GM12873 (cell line): ENCODE results near the gene MIB1.

Source experiments
- CTCF ChIP-seq: IDR thresholded peaks from 2 replicates; pipeline ENCODE4 v1.5.1; 2012; ENCODE audit warnings: low read depth, mild to moderate bottlenecking, moderate library complexity, low read length, control low read depth; ENCODE audit not compliant: insufficient read depth; ENCODE audit errors: missing control alignments

MIB1 gene

GRCh38 chr18:21740538-21741311, at the start of gene MIB1:
MIB1 (plus strand) TSS chr18:21740792; CDS start chr18:21741584, 792 bp downstream.
- no peak for TF ChIP-seq CTCF

DNA sequence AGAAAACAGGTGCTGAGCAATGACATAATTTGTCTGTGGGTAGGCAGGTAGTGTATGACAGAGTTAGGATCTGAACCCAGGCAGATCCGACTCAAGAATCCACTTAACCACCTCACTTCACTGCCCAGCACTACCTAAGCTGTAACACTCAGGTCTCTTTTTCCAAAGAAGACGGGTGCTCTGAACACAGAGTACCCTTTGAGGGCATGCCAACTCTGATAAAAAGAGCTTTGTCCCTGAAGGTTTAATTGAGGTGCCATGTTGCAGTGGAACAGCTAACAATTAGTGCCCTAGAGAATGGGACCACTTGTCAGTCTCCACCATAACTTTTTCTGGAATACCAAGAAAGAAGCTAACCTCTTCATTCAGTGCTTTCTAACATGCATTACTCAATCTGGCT, 47.3 kb upstream of the MIB1 start:
- TF ChIP-seq CTCF, result no peak

- no peak for TF ChIP-seq CTCF
Measured at GRCh38 chr18:21700528-21701075, 40.0 kb upstream of the MIB1 start.

- TF ChIP-seq CTCF, result no peak
Measured at GRCh38 chr18:21701621-21702020, 39.0 kb upstream of the MIB1 start.

GRCh38 chr18:21702602-21703001, 38.0 kb upstream of the MIB1 start:
- no peak for TF ChIP-seq CTCF

- no peak for TF ChIP-seq CTCF
Measured at GRCh38 chr18:21703241-21703820, 37.3 kb upstream of the MIB1 start.

GRCh38 chr18:21704603-21705364, 35.8 kb upstream of the MIB1 start, which contains the start of gene ABHD3:
ABHD3 (minus strand) TSS chr18:21704774; CDS start chr18:21704665, 109 bp downstream.
- peak; percentile 46 for TF ChIP-seq CTCF
